HL-60 (cell line): ENCODE results near the gene ARHGEF6.

Experiments
- DNase-seq, 2 experiments: peaks; one replicate each; pipeline ENCODE4 v3.0.0-alpha.2; 2010 to 2020; ENCODE audit warnings: low read depth in 1 of 2, low spot score in 1 of 2
- H3K27ac ChIP-seq: fragments of 250-450 bp; sonication (Bioruptor Pico); replicated peaks from 2 replicates; pipeline ENCODE4 v1.5.1; 2020; ENCODE audit warnings: mild to moderate bottlenecking, moderate library complexity
- H3K27me3 ChIP-seq: fragments of 250-450 bp; sonication (Bioruptor Pico); 2 replicates; pipeline ENCODE4 v1.5.1; 2021; ENCODE audit warnings: mild to moderate bottlenecking, moderate library complexity; ENCODE audit not compliant: insufficient read depth, poor library complexity, severe bottlenecking
- H3K4me3 ChIP-seq: replicated peaks from 2 replicates; pipeline ENCODE4 v1.5.1; 2011; ENCODE audit warnings: mild to moderate bottlenecking, control low read depth, low read length; ENCODE audit not compliant: insufficient read depth
- CTCF ChIP-seq: IDR thresholded peaks from one replicate; pipeline ENCODE4 v1.5.1; 2011; ENCODE audit warnings: low read length, control low read depth, inconsistent platforms; ENCODE audit not compliant: insufficient read depth
- GABPA ChIP-seq: IDR thresholded peaks from 2 replicates; pipeline ENCODE4 v1.6.1; 2012; ENCODE audit warnings: low read depth
- POLR2AphosphoS5 ChIP-seq: IDR thresholded peaks from 2 replicates; pipeline ENCODE4 v1.6.1; 2012; ENCODE audit warnings: low read depth
- REST ChIP-seq: IDR thresholded peaks from 2 replicates; pipeline ENCODE4 v1.6.1; 2012; ENCODE audit warnings: low read depth; ENCODE audit not compliant: insufficient replicate concordance
- SPI1 ChIP-seq: IDR thresholded peaks from 2 replicates; pipeline ENCODE4 v1.6.1; 2012; ENCODE audit warnings: low read depth, mild to moderate bottlenecking, borderline replicate concordance

ARHGEF6 gene

DNA sequence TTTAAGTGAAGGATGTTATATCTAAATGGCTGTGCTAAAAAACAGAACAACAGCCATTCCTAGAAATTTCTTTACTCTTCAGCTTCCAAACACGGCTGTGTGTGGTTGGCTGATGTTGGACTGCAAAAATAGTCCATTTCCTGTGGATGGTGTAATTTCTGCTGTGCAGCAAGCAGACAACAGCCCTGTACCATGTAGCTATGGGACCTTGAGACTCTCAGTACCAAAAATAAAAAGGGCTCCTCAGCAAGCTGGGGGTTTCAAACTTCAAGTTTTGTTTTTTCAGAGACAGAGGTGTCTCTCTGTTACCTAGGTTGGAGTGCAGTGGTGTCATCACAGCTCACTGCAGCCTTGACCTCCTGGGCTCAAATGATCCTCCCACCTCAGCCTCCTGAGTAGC is 114.6 kb downstream of the ARHGEF6 start:
- DNase-seq = no peak
- H3K27ac ChIP-seq = no peak overlapping the region

GRCh38 chrX:136665258-136665900 is 115.4 kb downstream of the ARHGEF6 start:
- no peak for DNase-seq
- H3K27ac ChIP-seq = no peak overlapping the region
- no peak overlapping the region for H3K4me3 ChIP-seq
- no peaks in the 10 kb centered on the region for H3K27me3 ChIP-seq
- TF ChIP-seq GABPA (no peak), REST (no peak), SPI1 (no peak), POLR2AphosphoS5 (no peak), CTCF (no peak)

More for the DNA sequence above, 114.6 kb downstream of the ARHGEF6 start:
- no peak for TF ChIP-seq SPI1
- Histone ChIP-seq H3K27me3 (no peaks in the 10 kb centered on the region), H3K4me3 (no peak overlapping the region)

- TF ChIP-seq POLR2AphosphoS5 = no peak
- TF ChIP-seq REST = no peak
- no peak for TF ChIP-seq CTCF
- TF ChIP-seq GABPA = no peak
- TF ChIP-seq SPI1 = no peak
- Histone ChIP-seq H3K27ac (no peak overlapping the region), H3K27me3 (no peaks in the 10 kb centered on the region), H3K4me3 (no peak overlapping the region)
- no peak for DNase-seq
These were observed 117.8 kb downstream of the ARHGEF6 start for GRCh38 chrX:136662976-136663375.

- Histone ChIP-seq H3K4me3 (no peak overlapping the region), H3K27me3 (no peaks in the 10 kb centered on the region), H3K27ac (no peak overlapping the region)
- no peak for TF ChIP-seq REST
- no peak for TF ChIP-seq CTCF
- no peak for TF ChIP-seq GABPA
- no peak for TF ChIP-seq POLR2AphosphoS5
- TF ChIP-seq SPI1 = no peak
- DNase-seq = no peak
These were observed 118.6 kb downstream of the ARHGEF6 start for GRCh38 chrX:136662104-136662503.
